Mesendoderm (in vitro differentiated cells): ENCODE results near the gene YJEFN3.

Source experiments
- DNase-seq: peaks from one replicate; pipeline ENCODE4 v3.0.0; 2013
- H2AK5ac ChIP-seq: 2 replicates; pipeline ENCODE4 v1.6.1; 2013; ENCODE audit warnings: low read length, inconsistent platforms
- H2BK120ac ChIP-seq: 2 replicates; pipeline ENCODE4 v1.6.1; 2013; ENCODE audit warnings: low read depth, mild to moderate bottlenecking, low read length, moderate library complexity, mixed read lengths
- H2BK15ac ChIP-seq: replicated peaks from 2 replicates; pipeline ENCODE4 v1.6.1; 2013; ENCODE audit warnings: low read depth, mild to moderate bottlenecking, moderate library complexity
- H2BK5ac ChIP-seq: 2 replicates; pipeline ENCODE4 v1.6.1; 2013; ENCODE audit warnings: low read length, inconsistent platforms
- H3K18ac ChIP-seq: 2 replicates; pipeline ENCODE4 v1.6.1; 2013; ENCODE audit warnings: mild to moderate bottlenecking, low read length, mixed read lengths
- H3K23ac ChIP-seq: one replicate; pipeline ENCODE4 v1.6.1; 2013; ENCODE audit warnings: low read length
- H3K27ac ChIP-seq: 2 replicates; pipeline ENCODE4 v1.5.1; 2013; ENCODE audit warnings: low read depth, mild to moderate bottlenecking, inconsistent platforms, low read length, moderate library complexity
- H3K27me3 ChIP-seq: 2 replicates; pipeline ENCODE4 v1.6.1; 2013; ENCODE audit warnings: low read length, control low read depth, mild to moderate bottlenecking, inconsistent platforms; ENCODE audit not compliant: insufficient read depth, poor library complexity
- H3K36me3 ChIP-seq: 2 replicates; pipeline ENCODE4 v1.6.1; 2013; ENCODE audit warnings: low read length, inconsistent platforms; ENCODE audit not compliant: control insufficient read depth, insufficient read depth
- H3K4ac ChIP-seq: one replicate; pipeline ENCODE4 v1.6.1; 2013; ENCODE audit warnings: low read depth, mild to moderate bottlenecking, low read length, moderate library complexity
- H3K4me1 ChIP-seq: 2 replicates; pipeline ENCODE4 v1.6.1; 2013; ENCODE audit warnings: low read depth, low read length, inconsistent platforms; ENCODE audit not compliant: control insufficient read depth
- H3K4me2 ChIP-seq: 2 replicates; pipeline ENCODE4 v1.6.1; 2013; ENCODE audit warnings: low read length
- H3K4me3 ChIP-seq: 2 replicates; pipeline ENCODE4 v1.5.1; 2013; ENCODE audit warnings: mild to moderate bottlenecking, low read length
- H3K56ac ChIP-seq: one replicate; pipeline ENCODE4 v1.6.1; 2013; ENCODE audit warnings: low read length
- H3K79me1 ChIP-seq: 2 replicates; pipeline ENCODE4 v1.6.1; 2013; ENCODE audit warnings: low read length, inconsistent platforms
- H3K79me2 ChIP-seq: 2 replicates; pipeline ENCODE4 v1.6.1; 2013; ENCODE audit warnings: mild to moderate bottlenecking, low read length; ENCODE audit not compliant: control insufficient read depth, insufficient read depth
- H3K9ac ChIP-seq: 2 replicates; pipeline ENCODE4 v1.6.1; 2013; ENCODE audit warnings: low read length, inconsistent platforms
- H4K5ac ChIP-seq: one replicate; pipeline ENCODE4 v1.6.1; 2013; ENCODE audit warnings: low read length
- H4K8ac ChIP-seq: one replicate; pipeline ENCODE4 v1.6.1; 2013; ENCODE audit warnings: low read depth, mild to moderate bottlenecking, control low read depth, low read length, moderate library complexity
- WGBS: extraction: QIAGEN DNeasy Blood & Tissue Kit; methylation state at CpG from one replicate; pipeline ENCODE4 v1.1.7; 2013; ENCODE audit warnings: low lambda C conversion rate, missing lambda C conversion rate; ENCODE audit not compliant: insufficient coverage; ENCODE audit errors: extremely low coverage; 5-methylcytosine and 5-hydroxymethylcytosine counted together

The YJEFN3 gene

GRCh38 chr19:19508217-19508616, 20.5 kb upstream of the YJEFN3 start:
- H3K27ac ChIP-seq, result no peak overlapping the region
- no CpG with 5 or more reads among the region's 11 CpGs for WGBS
- H3K23ac ChIP-seq, result no peak overlapping the region
- H2BK5ac ChIP-seq, result no peak overlapping the region
- H3K4me2 ChIP-seq, result no peak overlapping the region
- no peak overlapping the region for H3K4me3 ChIP-seq
- H3K4ac ChIP-seq, result no peak overlapping the region
- no peaks in the 10 kb centered on the region for H3K79me2 ChIP-seq
- no peak overlapping the region for H2BK120ac ChIP-seq
- no peak overlapping the region for H2BK15ac ChIP-seq
- DNase-seq, result no peak
- no peaks in the 10 kb centered on the region for H3K4me1 ChIP-seq
- H2AK5ac ChIP-seq, result no peak overlapping the region
- no peak overlapping the region for H3K56ac ChIP-seq
- H3K9ac ChIP-seq, result no peak overlapping the region
- H3K36me3 ChIP-seq, result peaks cover 13% of the 10 kb centered on the region
- H3K18ac ChIP-seq, result no peak overlapping the region
- H3K27me3 ChIP-seq, result no peaks in the 10 kb centered on the region
- no peak overlapping the region for H4K5ac ChIP-seq
- no peaks in the 10 kb centered on the region for H3K79me1 ChIP-seq
- no peak overlapping the region for H4K8ac ChIP-seq

DNA sequence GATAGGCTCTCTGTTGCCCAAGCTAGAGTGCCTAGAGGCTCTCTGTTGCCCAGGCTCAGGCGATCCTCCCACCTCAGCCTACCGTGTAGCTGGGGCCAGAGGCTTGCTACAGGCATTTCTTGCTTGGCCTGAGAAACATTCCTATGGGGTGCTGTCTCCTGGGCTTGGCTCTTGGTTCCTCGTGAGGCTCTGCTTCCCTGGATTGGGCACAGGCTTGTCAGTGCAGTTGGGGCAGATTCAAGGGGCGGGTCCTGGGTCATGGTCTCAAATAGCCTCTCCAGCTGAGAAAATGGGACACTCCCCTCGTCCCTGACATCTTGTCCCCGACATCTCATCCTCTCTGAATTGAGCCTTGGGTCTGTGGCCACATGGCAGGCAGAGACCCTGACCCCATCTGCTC, 18.3 kb upstream of the YJEFN3 start:
- Histone ChIP-seq H2AK5ac (no peak overlapping the region), H3K18ac (no peak overlapping the region)

DNA sequence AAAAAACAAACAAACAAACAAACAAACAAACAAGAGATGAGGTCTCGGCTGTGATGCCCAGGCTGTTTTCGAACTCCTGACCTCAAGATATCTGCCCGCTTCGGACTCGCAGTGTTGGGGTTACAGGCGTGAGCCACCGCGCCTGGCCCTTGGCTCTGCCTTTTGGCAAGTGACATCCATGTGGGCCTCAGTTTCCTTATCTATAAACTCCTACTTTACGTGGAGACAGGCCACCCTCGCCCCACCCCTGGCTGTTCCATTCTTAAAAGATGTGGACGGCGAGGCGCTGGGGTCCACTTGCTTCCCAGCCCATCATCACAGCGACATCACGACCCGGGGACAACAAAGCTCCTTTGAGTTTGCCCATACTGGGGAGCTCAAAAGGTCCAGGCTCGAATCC, 15.0 kb upstream of the YJEFN3 start:
- no peak overlapping the region for H2BK15ac ChIP-seq
- no peak overlapping the region for H4K8ac ChIP-seq
- no peak overlapping the region for H2BK120ac ChIP-seq
- H4K5ac ChIP-seq, result no peak overlapping the region
- no peak overlapping the region for H3K9ac ChIP-seq
- H3K56ac ChIP-seq, result no peak overlapping the region
- no peak overlapping the region for H3K18ac ChIP-seq
- no peak overlapping the region for H3K4ac ChIP-seq
- H2AK5ac ChIP-seq, result no peak overlapping the region
- H2BK5ac ChIP-seq, result no peak overlapping the region
- H3K27ac ChIP-seq, result no peak overlapping the region
- no peak overlapping the region for H3K4me2 ChIP-seq
- H3K79me1 ChIP-seq, result no peaks in the 10 kb centered on the region
- H3K4me3 ChIP-seq, result no peak overlapping the region
- H3K23ac ChIP-seq, result no peak overlapping the region
- DNase-seq, result no peak
- H3K36me3 ChIP-seq, result no peaks in the 10 kb centered on the region
- H3K27me3 ChIP-seq, result no peaks in the 10 kb centered on the region
- H3K79me2 ChIP-seq, result peaks cover 10% of the 10 kb centered on the region
- no CpG with 5 or more reads among the region's 17 CpGs for WGBS
- H3K4me1 ChIP-seq, result no peaks in the 10 kb centered on the region

More for the DNA sequence above, 18.3 kb upstream of the YJEFN3 start:
- no peak overlapping the region for H3K56ac ChIP-seq
- no peaks in the 10 kb centered on the region for H3K27me3 ChIP-seq
- H3K27ac ChIP-seq, result no peak overlapping the region
- no peak overlapping the region for H3K4me2 ChIP-seq
- WGBS, result no CpG with 5 or more reads among the region's 6 CpGs
- H3K79me2 ChIP-seq, result no peaks in the 10 kb centered on the region
- H3K4ac ChIP-seq, result no peak overlapping the region
- no peak overlapping the region for H3K23ac ChIP-seq
- DNase-seq, result peak; percentile 65
- H4K5ac ChIP-seq, result no peak overlapping the region
- H3K36me3 ChIP-seq, result peaks cover 6% of the 10 kb centered on the region
- H3K9ac ChIP-seq, result no peak overlapping the region
- H3K4me3 ChIP-seq, result no peak overlapping the region
- H2BK5ac ChIP-seq, result no peak overlapping the region
- H4K8ac ChIP-seq, result no peak overlapping the region
- no peak overlapping the region for H2BK15ac ChIP-seq
- H3K4me1 ChIP-seq, result no peaks in the 10 kb centered on the region
- H2BK120ac ChIP-seq, result no peak overlapping the region
- H3K79me1 ChIP-seq, result no peaks in the 10 kb centered on the region

DNA sequence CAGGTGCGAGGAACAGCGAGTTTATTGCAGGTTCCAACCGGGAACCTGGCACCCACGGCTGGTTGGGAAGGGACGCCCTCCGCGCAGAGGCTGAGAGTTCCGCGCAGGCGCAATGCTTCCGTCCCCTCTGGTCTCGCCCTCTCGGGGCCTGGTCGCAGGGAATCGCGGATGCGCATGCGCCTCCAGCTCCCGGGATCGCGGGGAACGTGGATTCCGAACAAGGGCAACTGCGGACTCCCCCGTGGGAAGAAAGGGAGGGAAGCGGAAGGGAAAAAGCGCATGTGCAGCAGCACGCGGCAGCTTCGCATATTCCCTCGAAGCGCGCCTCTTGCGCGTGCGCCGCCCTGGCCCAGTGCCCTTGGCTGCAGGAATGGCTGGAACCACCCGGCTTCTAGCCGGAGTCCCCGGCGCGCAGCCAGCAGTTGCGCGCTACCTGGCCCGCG, 14.5 kb upstream of the YJEFN3 start:
- Histone ChIP-seq H3K4me3 (no peak overlapping the region), H3K4me2 (no peak overlapping the region), H3K23ac (no peak overlapping the region), H4K5ac (no peak overlapping the region), H3K36me3 (no peaks in the 10 kb centered on the region), H3K4me1 (no peaks in the 10 kb centered on the region), H2BK15ac (no peak overlapping the region), H3K4ac (no peak overlapping the region), H3K27ac (no peak overlapping the region), H3K56ac (no peak overlapping the region), H3K27me3 (no peaks in the 10 kb centered on the region), H3K18ac (no peak overlapping the region), H3K79me2 (peaks cover 13% of the 10 kb centered on the region), H4K8ac (no peak overlapping the region), H2BK120ac (no peak overlapping the region), H3K9ac (no peak overlapping the region), H3K79me1 (peaks cover 3% of the 10 kb centered on the region), H2AK5ac (no peak overlapping the region), H2BK5ac (no peak overlapping the region)
- DNase-seq, result no peak
- WGBS, result no CpG with 5 or more reads among the region's 46 CpGs

- Histone ChIP-seq H3K4me1 (no peaks in the 10 kb centered on the region), H3K4ac (peak within 1 kb of the TSS; percentile 58), H3K79me1 (peaks cover 8% of the 10 kb centered on the region), H3K23ac (peak within 1 kb of the TSS; percentile 90), H3K36me3 (peaks cover 2% of the 10 kb centered on the region), H3K18ac (peak within 1 kb of the TSS; percentile 97), H4K8ac (peak within 1 kb of the TSS; percentile 95), H3K9ac (peak within 1 kb of the TSS; percentile 96), H3K4me3 (peak within 1 kb of the TSS; percentile 98), H3K27me3 (no peaks in the 10 kb centered on the region), H3K27ac (no peak within 1 kb of the TSS), H3K79me2 (peaks cover 16% of the 10 kb centered on the region), H2BK15ac (no peak within 1 kb of the TSS), H2AK5ac (no peak within 1 kb of the TSS), H3K4me2 (peak within 1 kb of the TSS; percentile 84), H3K56ac (peak within 1 kb of the TSS; percentile 94), H2BK5ac (no peak within 1 kb of the TSS), H4K5ac (no peak within 1 kb of the TSS), H2BK120ac (no peak within 1 kb of the TSS)
- DNase-seq, result no peak
- no CpG with 5 or more reads among the region's 74 CpGs for WGBS
Observed at GRCh38 chr19:19514881-19515641, 13.7 kb upstream of the YJEFN3 start, which contains the start of gene TSSK6. TSS of gene TSSK6 (minus strand) at chr19:19515548. CDS start at chr19:19515427, 121 bp downstream.
